Measurements from ENCODE around the gene BRSK1. TPM values are rescaled to one million over a fixed set of nuclear protein-coding genes. Genes with fewer than 3 reads are reported as not detected.

The BRSK1 gene
- polyA plus RNA-seq, 3 donors = not detected

DNA sequence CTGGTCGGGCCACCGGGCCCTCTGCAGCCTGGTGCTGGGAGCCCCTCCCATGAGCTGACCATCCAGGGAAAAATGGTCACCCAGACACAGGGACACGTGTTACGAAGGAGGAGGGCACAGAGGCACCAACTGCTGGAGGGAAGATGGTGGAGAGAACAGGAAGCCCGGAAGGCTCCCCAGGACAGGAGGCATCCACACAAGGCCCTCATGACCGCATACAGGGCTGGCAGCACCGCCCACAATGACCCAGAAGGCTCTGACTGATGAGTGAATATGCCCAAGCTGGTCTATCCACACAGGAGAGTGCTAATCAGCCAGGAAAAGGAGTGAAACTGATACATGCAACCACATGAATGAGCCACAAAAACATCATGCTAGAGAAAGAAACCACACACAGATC lies 41.3 kb upstream of the BRSK1 start:
- H3K4me1 Mint-ChIP-seq = peaks cover 2% of the 10 kb centered on the region
- Histone ChIP-seq H3K4me3 (replicated peaks in 1 of 3; ENCODE audit: low read depth in 2 of 3, low read length in 3 of 3) (no peak overlapping the region), H3K27ac (ENCODE audit: low read depth in 1 of 2, low read length in 2 of 2) (peak overlapping the region in 1 of 2 donors; percentile 31), H2AFZ (ENCODE audit: insufficient read depth, low read depth, low read length, poor library complexity, severe bottlenecking) (no peak overlapping the region), H3K9ac (ENCODE audit: insufficient read depth, low read length, poor library complexity, severe bottlenecking) (no peak overlapping the region), H3K4me1 (ENCODE audit: control insufficient read depth in 1 of 2, insufficient read depth in 2 of 2, low read length in 2 of 2) (peaks cover 0 to 3% of the 10 kb centered on the region in 2 donors), H3K4me2 (replicated peaks; ENCODE audit: extremely low read depth, low read length, poor library complexity, severe bottlenecking) (no peak overlapping the region), H4K20me1 (ENCODE audit: insufficient read depth, low read length) (peaks cover 99% of the 10 kb centered on the region), H3K36me3 (replicated peaks in 1 of 2; ENCODE audit: control insufficient read depth in 1 of 2, insufficient read depth in 2 of 2, low read length in 2 of 2) (peaks cover 86 to 99% of the 10 kb centered on the region in 2 donors), H3K79me2 (ENCODE audit: insufficient read depth, low read length) (peaks cover 53% of the 10 kb centered on the region), H3K9me3 (replicated peaks in 1 of 2; ENCODE audit: control insufficient read depth in 1 of 2, insufficient read depth in 1 of 2, low read length in 2 of 2) (no peaks in the 10 kb centered on the region), H3K27me3 (ENCODE audit: control insufficient read depth in 2 of 2, insufficient read depth in 2 of 2, low read length in 2 of 2) (no peaks in the 10 kb centered on the region)
- no peak overlapping the region for H3K27ac Mint-ChIP-seq
- TF ChIP-seq, protein P1, sequence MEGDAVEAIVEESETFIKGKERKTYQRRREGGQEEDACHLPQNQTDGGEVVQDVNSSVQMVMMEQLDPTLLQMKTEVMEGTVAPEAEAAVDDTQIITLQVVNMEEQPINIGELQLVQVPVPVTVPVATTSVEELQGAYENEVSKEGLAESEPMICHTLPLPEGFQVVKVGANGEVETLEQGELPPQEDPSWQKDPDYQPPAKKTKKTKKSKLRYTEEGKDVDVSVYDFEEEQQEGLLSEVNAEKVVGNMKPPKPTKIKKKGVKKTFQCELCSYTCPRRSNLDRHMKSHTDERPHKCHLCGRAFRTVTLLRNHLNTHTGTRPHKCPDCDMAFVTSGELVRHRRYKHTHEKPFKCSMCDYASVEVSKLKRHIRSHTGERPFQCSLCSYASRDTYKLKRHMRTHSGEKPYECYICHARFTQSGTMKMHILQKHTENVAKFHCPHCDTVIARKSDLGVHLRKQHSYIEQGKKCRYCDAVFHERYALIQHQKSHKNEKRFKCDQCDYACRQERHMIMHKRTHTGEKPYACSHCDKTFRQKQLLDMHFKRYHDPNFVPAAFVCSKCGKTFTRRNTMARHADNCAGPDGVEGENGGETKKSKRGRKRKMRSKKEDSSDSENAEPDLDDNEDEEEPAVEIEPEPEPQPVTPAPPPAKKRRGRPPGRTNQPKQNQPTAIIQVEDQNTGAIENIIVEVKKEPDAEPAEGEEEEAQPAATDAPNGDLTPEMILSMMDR (IDR thresholded peaks at IDR 0.05) = no peak
- H3K4me3 Mint-ChIP-seq = no peak overlapping the region
- intact Hi-C loops (cut with micrococcal nuclease) = no loop called here
- DNase-seq = no peak
- 100% methylated on average over 5 of the region's 7 CpGs for WGBS (ENCODE audit: insufficient coverage)
- H3K9me3 Mint-ChIP-seq = peaks cover 0 to 2% (median 0%) of the 10 kb centered on the region in 7 donors
- peaks cover 0 to 2% (median 2%) of the 10 kb centered on the region in 3 donors for H3K27me3 Mint-ChIP-seq (ENCODE audit: low read depth in 3 of 3)
- peaks cover 73 to 94% of the 10 kb centered on the region in 2 donors for H3K36me3 Mint-ChIP-seq

DNA sequence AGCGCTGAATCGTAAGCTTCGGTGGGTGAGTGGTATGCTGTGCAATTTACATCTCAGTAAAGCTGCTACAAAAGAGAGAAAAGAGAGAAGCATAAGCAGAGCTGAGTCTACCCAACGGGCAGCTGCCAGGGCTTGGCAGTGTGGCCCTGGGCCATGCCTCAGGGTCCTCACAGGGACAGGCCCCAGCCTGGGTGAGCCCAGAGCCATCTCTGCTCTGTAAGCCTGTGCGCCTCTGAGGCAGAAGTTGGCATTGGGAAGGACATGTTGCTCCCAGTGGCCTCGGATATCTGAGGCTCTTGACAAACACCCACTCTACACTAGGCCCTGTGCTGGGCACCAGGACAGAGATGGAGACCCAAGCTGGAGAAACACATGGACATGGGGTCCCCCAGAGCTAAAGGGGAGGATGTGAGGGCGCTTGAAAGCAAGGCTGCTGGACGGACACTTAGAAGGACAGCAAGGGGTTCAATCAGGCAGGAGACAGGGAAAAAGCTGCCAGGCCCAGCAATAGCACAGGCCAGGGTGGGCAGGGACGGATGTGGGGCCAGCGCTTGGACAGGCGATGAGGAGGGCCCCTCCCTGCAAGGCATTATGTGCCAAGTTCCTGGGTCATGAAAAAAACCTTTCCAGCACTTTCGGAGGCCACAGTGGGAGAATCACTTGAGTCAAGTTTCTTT lies 39.7 kb upstream of the BRSK1 start:
- peaks cover 0 to 14% of the 10 kb centered on the region in 2 donors for H3K4me1 ChIP-seq (ENCODE audit: control insufficient read depth in 1 of 2, insufficient read depth in 2 of 2, low read length in 2 of 2)
- no peak overlapping the region for H2AFZ ChIP-seq (ENCODE audit: insufficient read depth, low read depth, low read length, poor library complexity, severe bottlenecking)
- no peaks in the 10 kb centered on the region for H3K27me3 ChIP-seq (ENCODE audit: control insufficient read depth in 2 of 2, insufficient read depth in 2 of 2, low read length in 2 of 2)
- H3K27me3 Mint-ChIP-seq (ENCODE audit: low read depth in 3 of 3) = peaks cover 0 to 2% (median 2%) of the 10 kb centered on the region in 3 donors
- peaks cover 68% of the 10 kb centered on the region for H3K79me2 ChIP-seq (ENCODE audit: insufficient read depth, low read length)
- H3K9ac ChIP-seq (ENCODE audit: insufficient read depth, low read length, poor library complexity, severe bottlenecking) = no peak overlapping the region
- TF ChIP-seq, protein P1 (IDR thresholded peaks at IDR 0.05) = no peak
- no peak overlapping the region for H3K4me2 ChIP-seq (replicated peaks; ENCODE audit: extremely low read depth, low read length, poor library complexity, severe bottlenecking)
- no peak overlapping the region for H3K4me3 ChIP-seq (replicated peaks in 1 of 3; ENCODE audit: low read depth in 2 of 3, low read length in 3 of 3)
- peaks cover 76 to 98% of the 10 kb centered on the region in 2 donors for H3K36me3 ChIP-seq (replicated peaks in 1 of 2; ENCODE audit: control insufficient read depth in 1 of 2, insufficient read depth in 2 of 2, low read length in 2 of 2)
- peaks cover 17% of the 10 kb centered on the region for H3K4me1 Mint-ChIP-seq
- H3K27ac ChIP-seq (ENCODE audit: low read depth in 1 of 2, low read length in 2 of 2) = no peak overlapping the region
- peaks cover 0 to 2% (median 0%) of the 10 kb centered on the region in 7 donors for H3K9me3 Mint-ChIP-seq
- WGBS (ENCODE audit: insufficient coverage) = 92% methylated on average over 10 of the region's 12 CpGs
- H4K20me1 ChIP-seq (ENCODE audit: insufficient read depth, low read length) = peaks cover 99% of the 10 kb centered on the region
- peaks cover 57 to 90% of the 10 kb centered on the region in 2 donors for H3K36me3 Mint-ChIP-seq
- intact Hi-C loops (cut with micrococcal nuclease) = no loop called here
- no peak for DNase-seq
- no peaks in the 10 kb centered on the region for H3K9me3 ChIP-seq (replicated peaks in 1 of 2; ENCODE audit: control insufficient read depth in 1 of 2, insufficient read depth in 1 of 2, low read length in 2 of 2)
- H3K27ac Mint-ChIP-seq = peak overlapping the region in 2 of 7 donors; percentile 65 to 77
- H3K4me3 Mint-ChIP-seq = no peak overlapping the region
